ENCODE results near the gene PI16.

DNA sequence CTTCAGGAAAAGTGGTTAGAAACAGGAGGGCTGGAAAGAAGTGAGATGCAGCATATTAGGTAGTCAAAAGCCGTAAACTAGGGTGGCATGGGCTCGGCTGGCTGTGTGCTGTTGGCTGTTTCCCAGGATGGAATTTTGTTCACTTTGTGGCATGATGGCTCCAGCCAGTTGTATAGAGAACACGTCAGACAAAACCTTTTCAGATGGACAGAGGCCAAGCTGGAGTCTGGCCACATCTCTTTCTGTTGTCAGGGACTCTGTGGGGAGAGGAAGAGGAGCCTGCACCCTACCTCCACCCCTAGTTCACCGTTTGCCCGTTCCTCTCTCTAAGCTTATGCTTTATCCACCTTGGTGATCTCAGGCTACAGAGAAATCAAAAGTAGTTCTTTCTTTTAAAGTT lies 46.8 kb upstream of the PI16 start:
- TF ChIP-seq, protein P1, sequence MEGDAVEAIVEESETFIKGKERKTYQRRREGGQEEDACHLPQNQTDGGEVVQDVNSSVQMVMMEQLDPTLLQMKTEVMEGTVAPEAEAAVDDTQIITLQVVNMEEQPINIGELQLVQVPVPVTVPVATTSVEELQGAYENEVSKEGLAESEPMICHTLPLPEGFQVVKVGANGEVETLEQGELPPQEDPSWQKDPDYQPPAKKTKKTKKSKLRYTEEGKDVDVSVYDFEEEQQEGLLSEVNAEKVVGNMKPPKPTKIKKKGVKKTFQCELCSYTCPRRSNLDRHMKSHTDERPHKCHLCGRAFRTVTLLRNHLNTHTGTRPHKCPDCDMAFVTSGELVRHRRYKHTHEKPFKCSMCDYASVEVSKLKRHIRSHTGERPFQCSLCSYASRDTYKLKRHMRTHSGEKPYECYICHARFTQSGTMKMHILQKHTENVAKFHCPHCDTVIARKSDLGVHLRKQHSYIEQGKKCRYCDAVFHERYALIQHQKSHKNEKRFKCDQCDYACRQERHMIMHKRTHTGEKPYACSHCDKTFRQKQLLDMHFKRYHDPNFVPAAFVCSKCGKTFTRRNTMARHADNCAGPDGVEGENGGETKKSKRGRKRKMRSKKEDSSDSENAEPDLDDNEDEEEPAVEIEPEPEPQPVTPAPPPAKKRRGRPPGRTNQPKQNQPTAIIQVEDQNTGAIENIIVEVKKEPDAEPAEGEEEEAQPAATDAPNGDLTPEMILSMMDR (IDR thresholded peaks at IDR 0.05) = no peak
- TF ChIP-seq POLR2A (IDR thresholded peaks at IDR 0.05) (no peak), EP300 (IDR thresholded peaks at IDR 0.05) (no peak)

All from ovary (tissue), 3 donors.